HG03378 (cell line): ENCODE measurements around the gene SLC16A12.
"Not testable (repeated sequence)": the region's sequence is repeated elsewhere in the genome, so short reads cannot be mapped to it uniquely, and the experiment has no call there.

Source experiments
- ATAC-seq: cut with Tn5 transposase; IDR thresholded peaks from one replicate; pipeline ENCODE4 v1.9.1; 2021; ENCODE audit warnings: mild to moderate bottlenecking, moderate library complexity; ENCODE audit not compliant: unreplicated experiment

The SLC16A12 gene

DNA sequence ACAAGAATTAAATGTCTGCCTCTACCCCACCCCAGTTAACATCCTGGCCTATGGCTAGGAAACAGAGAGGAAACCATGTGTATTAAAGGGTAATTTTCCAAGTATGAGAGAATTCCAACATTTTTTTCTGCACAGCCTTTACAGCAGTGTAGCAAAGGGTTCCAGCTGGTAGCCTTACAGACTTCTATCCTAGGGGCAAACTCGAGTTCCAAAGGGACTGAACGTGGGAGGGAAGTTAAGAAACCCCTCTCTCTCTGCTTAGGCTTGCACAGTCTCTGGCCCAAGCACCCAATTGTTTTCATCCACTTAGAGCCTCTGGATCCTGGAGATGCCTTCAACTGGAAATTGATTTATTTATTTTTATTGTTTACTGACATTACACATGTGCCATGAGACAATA lies 60.3 kb downstream of the SLC16A12 start:
- no peak for ATAC-seq

GRCh38 chr10:89474452-89474851 lies 60.9 kb downstream of the SLC16A12 start:
- no peak for ATAC-seq

GRCh38 chr10:89471110-89471809 lies 64.1 kb downstream of the SLC16A12 start:
- no peak for ATAC-seq

DNA sequence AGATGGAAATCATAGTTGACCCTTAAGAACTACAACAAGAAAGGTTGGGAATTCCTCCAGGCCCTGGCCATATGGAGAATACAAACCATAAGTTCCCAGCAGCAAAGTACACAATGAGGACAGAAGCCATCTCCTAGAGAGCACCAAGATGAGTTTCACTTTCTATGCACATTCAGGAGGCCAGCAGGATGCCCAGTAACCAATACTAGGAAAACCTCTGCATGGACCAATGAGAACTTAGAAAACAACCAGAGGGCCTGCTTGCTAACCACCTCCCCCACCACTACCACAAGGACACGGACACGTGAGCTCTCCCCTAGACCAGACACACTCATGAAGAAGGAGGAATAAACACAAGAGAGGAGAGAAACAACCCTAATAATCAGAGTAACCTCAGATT lies 64.8 kb downstream of the SLC16A12 start:
- ATAC-seq: no peak

GRCh38 chr10:89469517-89469916 lies 65.9 kb downstream of the SLC16A12 start:
- ATAC-seq: no peak

DNA sequence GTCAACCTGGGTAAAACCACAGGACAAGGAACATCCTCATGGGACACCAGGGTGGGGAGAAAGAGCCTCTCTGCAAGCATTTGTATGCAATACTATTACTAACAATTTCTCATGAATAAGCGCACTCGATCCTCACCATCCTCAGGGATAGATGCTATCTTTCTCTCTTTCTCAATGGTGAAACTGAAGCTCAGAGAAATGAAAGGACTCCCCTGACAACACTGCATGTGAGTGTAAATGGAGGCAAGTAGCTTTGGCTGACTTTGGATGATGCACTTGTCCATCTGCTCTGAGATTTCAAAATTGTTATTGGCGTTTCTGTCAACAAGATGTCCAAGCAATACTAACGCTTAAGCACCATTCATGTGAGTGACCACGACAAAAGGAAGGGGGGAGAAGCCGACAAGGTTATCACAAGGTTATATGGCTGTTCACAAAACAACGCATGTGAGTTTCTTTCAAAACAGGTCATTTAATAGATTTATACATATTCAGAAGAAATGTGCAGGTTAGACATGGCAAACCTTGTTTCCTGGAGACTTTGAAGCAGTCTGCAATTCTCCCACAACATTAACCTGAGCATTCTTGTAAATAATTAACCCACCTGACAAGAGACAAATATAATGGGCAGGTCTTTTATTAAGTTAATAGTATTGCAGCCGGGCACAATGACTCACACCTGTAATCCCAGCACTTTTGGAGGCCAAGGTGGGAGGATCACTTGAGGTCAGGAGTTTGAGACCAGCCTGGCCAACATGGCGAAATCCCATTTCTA lies 67.0 kb downstream of the SLC16A12 start:
- ATAC-seq: no peak

DNA sequence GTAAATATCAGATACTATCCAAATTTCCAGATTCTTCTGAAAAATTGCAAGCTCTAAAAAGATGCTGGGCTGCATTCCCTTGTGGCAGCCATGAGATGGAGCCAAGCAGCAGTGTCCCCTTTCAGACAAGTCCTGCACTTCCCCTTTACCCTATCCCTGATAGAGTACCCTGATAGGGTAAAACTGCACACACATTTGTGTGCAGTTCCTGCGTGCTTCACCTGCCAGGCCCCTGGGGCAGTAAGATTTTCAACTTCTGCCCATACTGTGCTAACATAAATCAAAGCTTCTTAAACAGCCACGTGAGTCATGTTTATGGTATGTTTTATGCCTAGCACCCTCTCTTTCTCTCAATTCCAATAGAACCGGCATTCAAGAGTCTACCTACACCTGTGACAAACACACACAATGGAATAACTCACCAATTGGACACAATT lies 68.8 kb downstream of the SLC16A12 start:
- no peak for ATAC-seq

DNA sequence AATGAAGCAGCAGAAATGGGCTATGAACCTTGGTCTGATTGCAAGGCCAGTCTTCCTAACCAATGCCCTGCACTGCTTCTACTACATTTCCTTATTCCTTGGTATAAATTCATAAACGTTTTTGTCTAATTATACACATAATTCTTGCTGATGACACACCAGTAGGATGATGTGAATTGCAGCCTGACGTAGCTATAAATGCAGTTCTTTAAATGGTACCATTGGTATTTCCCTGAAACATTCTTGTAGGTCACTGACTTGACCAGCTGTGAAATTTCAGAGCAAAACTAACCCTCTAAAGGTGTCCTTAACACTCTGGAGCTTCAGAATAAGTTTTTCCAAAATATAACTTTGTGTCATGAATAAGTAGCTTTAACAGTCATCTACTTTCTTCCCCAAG lies 70.2 kb downstream of the SLC16A12 start:
- ATAC-seq: no peak

- ATAC-seq: no peak
These were observed 71.4 kb downstream of the SLC16A12 start for GRCh38 chr10:89463846-89464537.

DNA sequence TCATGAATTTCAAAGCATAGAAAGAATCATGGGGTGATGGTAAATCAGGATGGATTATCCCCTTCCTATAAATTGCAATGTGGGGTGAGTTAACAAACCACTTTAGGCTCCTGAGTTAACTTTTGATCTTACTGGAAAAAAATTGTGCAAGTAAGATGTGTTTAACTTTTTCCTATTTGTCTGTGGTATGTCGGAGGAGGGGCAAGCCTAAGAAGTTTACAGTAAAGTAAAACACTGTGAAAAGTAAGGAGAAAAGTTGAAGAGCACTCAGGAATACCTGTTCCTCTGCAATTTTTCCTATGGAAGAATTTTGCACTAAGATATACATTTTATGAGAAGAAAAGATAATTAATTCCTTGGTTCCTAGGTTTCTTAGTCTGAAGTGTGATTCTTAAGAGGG lies 76.6 kb downstream of the SLC16A12 start:
- ATAC-seq: no peak

DNA sequence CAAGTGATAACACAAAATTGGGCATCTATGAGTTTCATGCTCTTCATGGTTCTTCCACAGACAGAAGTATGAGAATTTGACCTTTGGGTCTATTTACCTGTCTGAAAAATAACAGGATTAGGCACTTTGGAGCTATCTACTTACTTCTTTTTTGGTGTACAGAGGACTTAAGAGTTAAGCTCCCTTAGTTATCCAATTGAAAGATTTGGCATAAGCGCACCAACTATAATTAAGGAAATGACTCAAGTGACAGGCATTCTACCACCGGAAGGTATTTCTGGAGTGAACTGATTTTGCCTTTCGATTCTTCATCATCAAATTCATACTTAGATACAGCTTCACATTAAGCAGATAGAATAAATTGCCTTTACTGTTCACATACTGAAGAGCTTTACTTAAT lies 77.1 kb downstream of the SLC16A12 start:
- ATAC-seq: no peak

DNA sequence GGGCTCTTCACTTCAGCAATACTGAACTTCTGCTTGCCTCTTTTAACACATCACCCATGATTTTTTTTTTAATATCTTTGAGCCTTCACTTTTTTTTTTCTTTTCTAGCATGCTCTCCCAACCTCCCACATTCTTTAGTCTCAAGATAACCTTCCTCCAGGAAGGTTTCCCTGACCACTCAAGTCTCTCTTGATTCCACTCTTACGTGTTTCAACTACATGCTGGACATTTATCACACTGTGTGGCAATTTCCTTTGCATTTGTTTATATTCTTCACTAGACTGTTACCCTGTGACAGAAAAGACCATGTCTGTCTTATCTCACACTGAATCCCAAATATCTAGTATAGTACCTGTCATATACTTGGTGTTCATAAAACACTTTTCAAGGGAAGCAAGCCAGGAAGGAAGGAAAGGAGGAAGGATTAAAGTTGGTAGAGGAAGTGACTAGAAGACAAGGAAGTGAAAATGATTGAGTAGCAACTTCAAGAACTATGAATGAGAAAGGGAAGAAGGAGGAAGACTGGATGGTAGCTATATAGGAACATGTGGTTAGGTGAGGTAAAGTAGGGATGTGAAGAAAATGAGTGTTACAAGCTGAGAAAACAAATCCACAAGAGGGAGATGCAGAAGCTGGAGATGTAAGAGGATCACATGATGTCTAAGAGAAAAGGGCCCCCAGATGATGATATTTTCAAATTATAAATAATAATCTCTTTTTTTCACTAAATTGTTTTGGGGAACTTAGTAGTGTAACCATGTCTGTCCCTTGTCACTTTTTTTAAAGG lies 80.6 kb downstream of the SLC16A12 start:
- no peak for ATAC-seq

DNA sequence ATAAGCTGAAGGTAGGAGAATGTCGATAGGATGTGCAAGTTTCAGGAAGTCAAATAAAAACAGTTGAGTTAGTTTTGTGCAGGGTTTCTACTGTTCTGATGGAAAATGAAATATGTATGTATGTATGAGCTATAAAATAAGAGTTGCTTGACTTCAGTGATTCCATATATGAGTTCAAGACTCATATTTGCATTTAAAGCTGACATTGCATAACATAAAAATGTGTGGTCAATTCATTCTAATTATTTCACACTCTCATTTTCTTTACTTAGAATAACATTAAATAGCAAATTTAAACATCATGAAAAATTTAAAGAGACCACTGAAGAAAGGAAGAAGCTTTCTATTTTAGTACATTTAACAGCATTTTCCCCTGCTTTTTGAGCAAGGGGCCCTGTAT lies 83.2 kb downstream of the SLC16A12 start:
- no peak for ATAC-seq

GRCh38 chr10:89450901-89451300 lies 84.5 kb downstream of the SLC16A12 start:
- ATAC-seq: no peak

DNA sequence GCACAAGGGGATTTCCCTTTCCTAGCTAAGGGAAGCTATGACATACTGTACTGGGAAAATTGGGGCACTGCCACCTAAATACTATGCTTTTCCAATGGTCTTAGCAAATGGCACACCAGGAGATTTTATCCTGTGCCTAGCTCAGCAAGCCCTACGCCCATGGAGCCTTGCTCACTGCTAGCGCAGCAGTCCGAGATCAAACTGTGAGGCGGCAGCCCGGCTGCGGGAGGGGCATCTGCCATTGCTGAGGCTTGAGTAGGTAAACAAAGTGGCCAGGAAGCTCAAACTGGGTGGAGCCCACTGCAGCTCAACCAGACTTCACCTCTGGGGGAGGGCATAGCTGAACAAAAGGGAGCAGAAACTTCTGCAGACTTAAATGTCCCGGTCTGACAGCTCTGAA lies 90.6 kb downstream of the SLC16A12 start:
- ATAC-seq: not testable (repeated sequence)

- ATAC-seq: no peak
These were observed 93.1 kb downstream of the SLC16A12 start for GRCh38 chr10:89442289-89442688.

GRCh38 chr10:89440226-89441009 lies 95.0 kb downstream of the SLC16A12 start:
- ATAC-seq: no peak

- ATAC-seq: no peak
These were observed 96.9 kb downstream of the SLC16A12 start for GRCh38 chr10:89438525-89438924.

DNA sequence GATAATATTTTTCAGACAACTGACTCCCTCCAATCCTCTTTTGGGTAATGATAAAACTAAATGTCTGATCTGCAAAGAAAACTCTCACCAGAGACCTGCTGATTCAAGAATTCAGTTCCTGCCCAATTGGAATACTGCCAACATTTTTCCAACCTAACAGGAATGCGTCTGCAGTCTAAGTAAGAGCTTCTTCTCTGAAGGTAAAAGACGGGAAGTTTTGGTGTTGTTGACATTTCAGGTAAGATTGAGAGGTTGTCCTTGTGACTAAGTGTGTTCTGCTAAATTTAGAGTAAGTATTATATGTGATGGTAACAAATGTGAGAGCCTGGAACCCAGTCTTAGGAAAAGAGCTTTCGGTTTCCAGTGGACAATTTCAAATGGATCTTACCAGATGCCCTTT lies 103.4 kb downstream of the SLC16A12 start:
- no peak for ATAC-seq

DNA sequence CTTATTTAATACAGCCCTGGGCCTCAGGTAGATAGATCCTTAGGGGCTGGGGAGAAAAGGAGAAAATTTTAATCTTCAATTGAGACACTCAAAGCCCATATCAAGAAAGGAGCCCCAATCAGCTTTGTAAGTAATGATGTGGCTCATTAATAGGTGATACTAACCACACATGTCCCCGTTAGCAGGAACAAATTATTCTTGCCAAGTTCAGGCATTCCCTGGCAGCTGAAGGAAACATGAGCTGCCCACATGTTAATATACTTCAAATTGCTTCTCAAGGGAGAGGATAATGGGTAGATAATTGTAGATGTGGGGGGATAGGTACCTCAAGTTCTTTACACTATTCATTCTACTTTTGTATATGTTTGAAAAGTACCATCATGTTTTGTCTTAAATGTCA lies 106.5 kb downstream of the SLC16A12 start:
- no peak for ATAC-seq
